HL-60 (cell line): ENCODE data around the gene SLC35B2.

Experiments used
- CTCF ChIP-seq: IDR thresholded peaks from one replicate; pipeline ENCODE4 v1.5.1; 2011; ENCODE audit warnings: low read length, control low read depth, inconsistent platforms; ENCODE audit not compliant: insufficient read depth
- GABPA ChIP-seq: IDR thresholded peaks from 2 replicates; pipeline ENCODE4 v1.6.1; 2012; ENCODE audit warnings: low read depth
- POLR2AphosphoS5 ChIP-seq: IDR thresholded peaks from 2 replicates; pipeline ENCODE4 v1.6.1; 2012; ENCODE audit warnings: low read depth
- REST ChIP-seq: IDR thresholded peaks from 2 replicates; pipeline ENCODE4 v1.6.1; 2012; ENCODE audit warnings: low read depth; ENCODE audit not compliant: insufficient replicate concordance
- SPI1 ChIP-seq: IDR thresholded peaks from 2 replicates; pipeline ENCODE4 v1.6.1; 2012; ENCODE audit warnings: low read depth, mild to moderate bottlenecking, borderline replicate concordance

GRCh38 chr6:44273617-44274016, 16.3 kb upstream of the SLC35B2 start:
- TF ChIP-seq CTCF (no peak), POLR2AphosphoS5 (no peak), SPI1 (no peak), GABPA (no peak), REST (no peak)
